ENCODE data around the gene MRPL10.

GRCh38 chr17:47803751-47804150 is 27.6 kb downstream of the MRPL10 start:
- TF ChIP-seq CTCF (IDR thresholded peaks at IDR 0.05) (no peak), POLR2A (IDR thresholded peaks at IDR 0.05) (no peak)
